TTC549 (cell line): ENCODE data around the gene BEND3.

Source experiments
- FAIRE-seq: peaks from 2 replicates; lab custom pipeline; 2012; peaks lifted over from hg19 to GRCh38; lab: Jason Lieb, UNC

The BEND3 gene

GRCh38 chr6:107083047-107083768 is 32.1 kb downstream of the BEND3 start:
- FAIRE-seq: no peak

DNA sequence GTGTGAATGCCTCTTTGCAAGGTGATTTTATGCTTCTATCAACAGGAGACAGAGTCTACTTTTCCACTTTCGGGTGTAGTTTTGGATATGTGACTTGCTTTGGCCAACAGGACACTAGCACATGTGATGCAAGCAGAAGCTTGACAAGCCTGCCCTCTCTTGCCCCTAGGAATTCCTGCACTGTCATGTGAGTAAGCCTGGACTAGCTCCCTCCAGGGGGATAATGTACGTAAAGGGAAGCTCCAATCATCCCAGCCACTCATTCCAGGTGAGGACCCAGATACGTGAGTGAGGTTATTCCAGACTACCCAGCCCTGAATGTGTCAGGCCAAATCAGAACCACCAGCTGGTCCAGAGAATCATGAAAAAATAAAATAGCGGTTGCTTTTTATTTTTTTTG is 33.3 kb downstream of the BEND3 start:
- FAIRE-seq: no peak

- FAIRE-seq: no peak
Measured at GRCh38 chr6:107080036-107080435, 35.3 kb downstream of the BEND3 start.

GRCh38 chr6:107079429-107079828 is 35.9 kb downstream of the BEND3 start:
- FAIRE-seq: no peak

DNA sequence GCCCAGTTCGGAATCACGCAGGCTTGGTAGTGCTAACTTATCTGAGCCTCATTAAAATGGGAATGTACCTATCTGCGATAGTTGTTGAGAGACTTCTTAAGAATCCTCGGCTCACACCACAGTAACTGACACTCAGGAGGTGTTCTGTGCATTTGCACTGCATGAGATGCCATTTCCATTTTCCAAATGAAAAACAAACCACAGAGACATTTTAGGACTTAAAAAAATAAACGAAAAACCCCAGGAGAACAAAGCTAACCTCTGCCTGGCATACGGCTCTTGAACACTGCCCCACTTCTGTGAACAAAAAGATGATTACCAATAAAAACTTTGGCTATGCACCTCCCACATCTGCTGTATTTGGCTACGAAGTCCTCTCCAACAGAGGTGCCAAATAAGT is 37.6 kb downstream of the BEND3 start:
- FAIRE-seq: no peak

DNA sequence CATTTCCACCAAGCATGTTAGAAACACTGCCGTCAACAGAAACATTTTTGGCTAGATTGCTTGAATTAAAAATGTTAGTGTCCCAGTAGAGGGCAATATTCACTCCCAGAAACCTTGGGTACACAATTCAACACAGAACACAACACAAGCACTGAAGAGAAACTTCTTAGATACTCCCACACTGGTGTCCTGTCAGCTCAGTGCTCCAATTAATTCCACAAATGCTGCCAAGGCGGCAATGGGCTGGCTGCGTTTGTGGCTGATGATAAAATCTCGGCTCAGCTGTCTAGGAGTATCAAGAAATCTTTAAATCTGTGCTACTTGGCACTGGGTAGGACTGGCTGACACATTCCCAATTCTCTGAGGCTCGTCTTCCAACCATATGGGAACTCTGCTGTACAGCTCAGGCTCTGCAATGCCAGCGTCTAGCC is 39.3 kb downstream of the BEND3 start:
- no peak for FAIRE-seq

DNA sequence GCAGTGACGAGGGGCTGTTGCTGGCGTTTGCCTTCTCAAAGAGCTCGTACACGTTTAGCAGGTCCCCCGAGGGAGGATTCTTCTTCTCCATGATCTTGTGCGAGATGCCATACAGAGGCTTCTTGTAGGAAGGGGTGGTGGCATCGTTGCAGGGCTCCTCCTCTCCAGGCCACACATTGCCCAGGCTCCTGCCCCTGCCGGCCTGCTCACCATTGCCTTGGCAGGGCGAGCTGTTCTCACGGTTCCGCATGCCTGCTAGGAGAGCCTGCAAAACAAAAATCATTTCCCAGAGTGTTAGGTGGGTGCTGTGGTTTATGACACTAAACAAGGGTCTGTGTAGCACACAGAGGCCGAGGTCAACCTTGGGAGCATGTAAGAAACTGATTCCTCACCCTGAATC is 44.6 kb downstream of the BEND3 start:
- FAIRE-seq: no peak

GRCh38 chr6:107069631-107070548 is 45.4 kb downstream of the BEND3 start:
- FAIRE-seq: no peak

DNA sequence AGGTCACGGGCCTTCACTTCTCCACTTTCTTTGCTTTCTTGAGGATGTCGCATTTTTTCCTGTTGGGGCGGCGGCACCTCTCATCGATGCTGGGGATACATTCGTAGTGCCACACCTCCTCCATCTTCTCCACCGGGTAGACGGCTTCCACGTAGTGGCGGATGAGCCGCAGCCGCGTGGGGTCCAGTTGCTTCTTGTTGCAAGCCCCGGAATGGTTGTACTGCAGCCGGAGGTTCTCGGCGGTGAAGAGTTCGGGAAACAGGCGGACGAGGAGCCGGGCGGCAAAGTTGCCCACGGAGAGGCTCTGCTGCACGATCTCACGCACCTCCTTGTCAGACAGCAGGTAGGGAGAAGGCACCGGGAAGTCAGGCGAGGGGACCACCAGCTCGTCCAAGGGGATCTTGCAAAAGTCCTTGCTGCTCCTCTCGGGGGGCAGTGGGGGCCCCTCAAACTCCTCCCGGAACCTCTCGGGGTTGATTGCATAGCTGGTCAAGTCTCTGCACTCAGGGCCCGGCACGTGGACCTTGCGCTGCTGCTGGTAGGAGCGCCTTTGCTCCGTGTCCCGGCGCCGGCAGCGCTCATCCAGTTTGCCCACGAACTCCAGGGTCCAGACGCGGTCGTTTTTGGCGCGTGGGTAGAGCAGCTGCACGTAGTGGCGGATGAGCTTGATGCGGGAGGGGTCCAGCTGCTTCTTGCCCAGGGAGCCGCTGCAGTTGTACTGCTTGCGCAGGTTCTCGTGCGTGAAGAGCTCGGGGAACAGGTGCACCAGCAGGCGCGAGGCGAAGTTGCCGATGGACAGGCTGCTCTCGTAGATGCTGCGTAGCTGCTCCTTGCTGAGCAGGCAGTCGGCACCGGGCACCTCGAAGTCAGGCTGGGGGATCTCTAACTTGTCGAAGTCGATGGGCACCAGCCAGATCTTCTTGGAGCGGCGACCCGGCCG is 46.4 kb downstream of the BEND3 start:
- no peak for FAIRE-seq

DNA sequence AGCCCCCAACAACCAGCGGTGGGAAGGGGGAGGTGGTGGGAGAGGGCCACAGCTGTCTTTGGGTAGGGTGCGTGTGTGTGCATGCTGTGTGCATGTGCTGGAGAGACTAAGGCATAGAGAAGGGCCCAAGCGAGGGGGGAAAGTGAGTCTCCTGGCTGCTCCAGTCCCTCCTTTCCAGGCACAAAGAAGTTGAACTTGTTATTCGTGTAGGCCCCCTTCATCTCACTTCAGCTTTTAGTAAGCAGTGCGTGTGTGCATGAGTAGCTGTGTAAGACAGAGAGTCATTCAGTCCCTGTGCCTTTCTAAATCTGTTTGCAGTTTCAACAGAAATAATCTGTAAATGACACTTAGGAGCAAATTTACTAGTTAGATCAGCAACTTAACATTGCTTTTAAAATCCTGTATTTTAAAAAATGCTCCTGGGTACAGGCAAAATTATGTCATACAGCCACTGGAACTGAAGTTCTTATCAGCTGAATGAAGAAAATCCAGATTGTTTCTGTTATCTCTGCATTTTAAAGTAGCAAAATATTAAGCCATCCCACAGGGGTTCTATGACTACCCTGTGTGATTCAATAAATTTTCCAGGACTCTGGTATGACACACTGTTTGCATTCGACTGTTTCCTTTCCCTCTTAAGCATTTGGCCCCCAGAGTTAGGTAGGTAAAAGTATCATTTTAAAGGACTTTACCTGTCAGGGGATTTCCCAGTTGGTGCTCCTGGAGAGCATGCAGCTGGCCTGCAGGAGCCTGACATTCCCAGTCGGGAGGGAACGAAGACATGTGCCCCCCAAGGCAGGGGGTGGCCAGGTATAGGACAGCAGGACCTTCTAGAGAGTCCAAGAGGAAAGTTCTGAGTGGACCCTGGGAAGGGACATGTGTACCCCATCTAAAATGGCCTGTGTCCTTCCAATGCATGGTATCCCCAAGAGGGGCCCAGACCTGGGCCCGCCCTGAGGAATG is 48.3 kb downstream of the BEND3 start:
- FAIRE-seq: no peak

DNA sequence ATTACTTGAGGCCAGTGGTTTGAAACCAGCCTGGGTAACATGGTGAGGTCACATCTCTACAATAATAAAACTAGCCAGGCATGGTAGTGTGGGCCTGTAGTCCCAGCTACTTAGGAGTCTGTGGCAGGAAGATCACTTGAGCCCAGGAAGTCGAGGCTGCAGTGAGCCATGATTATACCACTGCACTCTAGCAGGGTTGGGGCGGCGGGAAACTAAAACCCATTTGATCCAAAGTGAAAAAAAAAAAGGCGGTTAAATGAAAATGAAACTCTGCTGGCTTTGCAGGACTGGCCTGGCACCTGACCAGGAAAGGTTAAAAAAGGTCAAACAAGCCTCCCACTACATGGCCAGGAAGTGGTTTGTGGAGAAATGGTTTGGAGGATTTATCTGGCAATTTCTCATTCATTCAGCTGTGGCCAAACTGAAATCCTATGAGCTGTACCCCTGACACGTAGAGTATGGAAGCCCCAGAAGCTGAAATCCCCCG is 50.7 kb downstream of the BEND3 start:
- FAIRE-seq: no peak

- no peak for FAIRE-seq
Measured at GRCh38 chr6:107062691-107063090, 52.6 kb downstream of the BEND3 start.

DNA sequence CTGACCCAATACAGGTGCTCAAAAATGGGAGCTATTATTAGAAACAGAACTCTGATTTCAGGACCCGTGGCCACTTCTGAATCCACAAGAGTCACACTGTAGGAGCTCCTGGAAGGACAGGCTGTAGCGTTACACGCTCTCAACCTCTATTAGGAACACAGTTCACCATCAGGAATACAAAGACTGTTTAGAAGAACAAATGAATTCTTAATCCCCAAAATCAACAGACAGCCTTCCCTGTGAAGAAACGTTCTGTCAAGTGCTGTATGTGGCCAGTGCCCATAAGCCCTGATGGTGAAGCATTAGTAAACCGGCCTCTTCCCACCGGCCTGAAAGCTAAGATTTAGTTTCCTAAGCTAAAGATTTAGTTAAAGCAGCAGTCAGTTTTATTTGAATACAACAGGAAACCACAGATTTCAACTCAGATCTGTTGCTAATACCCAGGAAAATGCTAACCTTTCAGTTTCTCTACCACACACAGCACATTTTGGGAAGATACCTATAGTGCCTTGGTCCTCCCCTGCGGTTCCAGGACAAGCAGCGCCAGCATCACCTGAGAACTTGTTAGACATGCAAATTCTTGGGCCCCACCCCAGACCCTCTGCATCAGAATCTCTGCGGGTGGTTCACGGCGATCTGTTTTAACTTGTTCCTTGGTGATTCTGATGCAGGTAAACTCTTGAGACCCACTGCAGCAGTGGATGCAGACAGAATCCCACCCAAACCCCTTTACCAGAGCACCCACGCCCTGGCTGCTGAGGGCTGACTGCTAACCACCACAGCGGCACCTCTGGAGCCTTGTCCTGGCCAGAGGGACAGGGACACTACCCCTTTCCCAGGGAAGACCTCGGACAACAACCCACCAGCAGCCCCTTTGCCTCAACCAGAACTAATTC is 53.9 kb downstream of the BEND3 start:
- FAIRE-seq: no peak

GRCh38 chr6:107060704-107061103 is 54.6 kb downstream of the BEND3 start:
- no peak for FAIRE-seq

- no peak for FAIRE-seq
Measured at GRCh38 chr6:107059606-107060005, 55.7 kb downstream of the BEND3 start.

- no peak for FAIRE-seq
Measured at GRCh38 chr6:107057679-107058078, 57.6 kb downstream of the BEND3 start.

GRCh38 chr6:107056796-107057195 is 58.5 kb downstream of the BEND3 start:
- no peak for FAIRE-seq

DNA sequence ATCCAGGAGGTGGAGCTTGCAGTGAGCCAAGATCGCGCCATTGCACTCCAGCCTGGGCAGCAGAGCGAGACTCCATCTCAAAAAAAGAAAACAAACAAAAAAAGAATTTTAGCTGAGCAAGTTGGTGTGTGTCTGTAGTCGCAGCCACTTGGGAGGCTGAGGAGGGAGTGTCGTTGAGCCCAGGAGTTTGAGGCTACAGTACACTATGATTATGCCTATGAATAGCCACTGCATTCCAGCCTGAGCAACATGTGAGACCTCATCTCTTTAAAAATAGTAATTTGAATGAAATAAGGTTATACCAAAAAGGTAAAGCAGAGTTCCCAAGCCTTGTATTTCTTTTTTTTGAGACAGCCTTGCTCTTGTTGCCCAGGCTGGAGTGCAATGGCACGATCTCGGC is 67.5 kb downstream of the BEND3 start:
- FAIRE-seq: no peak

GRCh38 chr6:107045826-107046675 is 69.3 kb downstream of the BEND3 start:
- no peak for FAIRE-seq
